D721Med (cell line): Measurements from ENCODE around the gene CABLES2.
A peak's percentile ranks its signal among the peaks of the same experiment; 100 is the strongest.

Experiments used
- DNase-seq: peaks from one replicate; pipeline ENCODE4 v3.0.0; 2011; ENCODE audit warnings: low spot score; ENCODE audit not compliant: insufficient read length
- FAIRE-seq: peaks from 2 replicates; lab custom pipeline; 2011; peaks lifted over from hg19 to GRCh38; lab: Jason Lieb, UNC
- TF ChIP-seq, protein P1 (sequence below): IDR thresholded peaks from 2 replicates; pipeline ENCODE4 v1.5.1; 2012; ENCODE audit warnings: mild to moderate bottlenecking, control low read depth; ENCODE audit not compliant: insufficient read depth; ENCODE audit errors: missing control alignments

Gene CABLES2

DNA sequence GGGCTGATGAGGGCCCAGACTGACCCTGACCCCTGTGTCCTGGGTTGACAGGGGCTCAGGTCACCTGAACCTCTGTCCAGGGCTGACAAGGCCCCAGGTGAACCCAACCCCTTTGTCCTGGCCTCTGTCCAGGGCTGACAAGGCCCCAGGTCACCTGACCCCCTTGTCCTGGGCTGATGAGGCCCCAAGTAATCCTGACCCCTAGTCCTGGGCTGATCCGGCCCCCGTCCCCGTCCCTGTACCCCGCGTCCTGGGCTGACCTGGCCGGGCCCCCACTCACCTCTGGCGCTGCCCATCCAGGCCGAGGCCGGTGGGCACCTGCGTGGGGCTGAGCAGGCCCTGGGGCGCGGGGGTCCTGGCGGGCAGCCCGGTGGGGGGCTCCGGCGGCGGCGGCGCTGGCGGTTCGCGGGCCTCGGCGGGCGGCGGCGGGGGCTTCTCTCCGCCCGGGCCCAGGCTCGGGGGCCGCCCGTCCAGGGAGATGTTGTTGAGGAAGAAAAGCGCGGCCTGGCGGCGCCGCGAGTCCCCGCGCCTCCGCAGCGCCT, 379 bp downstream of the CABLES2 start:
- TF ChIP-seq, protein P1, sequence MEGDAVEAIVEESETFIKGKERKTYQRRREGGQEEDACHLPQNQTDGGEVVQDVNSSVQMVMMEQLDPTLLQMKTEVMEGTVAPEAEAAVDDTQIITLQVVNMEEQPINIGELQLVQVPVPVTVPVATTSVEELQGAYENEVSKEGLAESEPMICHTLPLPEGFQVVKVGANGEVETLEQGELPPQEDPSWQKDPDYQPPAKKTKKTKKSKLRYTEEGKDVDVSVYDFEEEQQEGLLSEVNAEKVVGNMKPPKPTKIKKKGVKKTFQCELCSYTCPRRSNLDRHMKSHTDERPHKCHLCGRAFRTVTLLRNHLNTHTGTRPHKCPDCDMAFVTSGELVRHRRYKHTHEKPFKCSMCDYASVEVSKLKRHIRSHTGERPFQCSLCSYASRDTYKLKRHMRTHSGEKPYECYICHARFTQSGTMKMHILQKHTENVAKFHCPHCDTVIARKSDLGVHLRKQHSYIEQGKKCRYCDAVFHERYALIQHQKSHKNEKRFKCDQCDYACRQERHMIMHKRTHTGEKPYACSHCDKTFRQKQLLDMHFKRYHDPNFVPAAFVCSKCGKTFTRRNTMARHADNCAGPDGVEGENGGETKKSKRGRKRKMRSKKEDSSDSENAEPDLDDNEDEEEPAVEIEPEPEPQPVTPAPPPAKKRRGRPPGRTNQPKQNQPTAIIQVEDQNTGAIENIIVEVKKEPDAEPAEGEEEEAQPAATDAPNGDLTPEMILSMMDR = no peak
- no peak for FAIRE-seq
- DNase-seq = no peak

DNA sequence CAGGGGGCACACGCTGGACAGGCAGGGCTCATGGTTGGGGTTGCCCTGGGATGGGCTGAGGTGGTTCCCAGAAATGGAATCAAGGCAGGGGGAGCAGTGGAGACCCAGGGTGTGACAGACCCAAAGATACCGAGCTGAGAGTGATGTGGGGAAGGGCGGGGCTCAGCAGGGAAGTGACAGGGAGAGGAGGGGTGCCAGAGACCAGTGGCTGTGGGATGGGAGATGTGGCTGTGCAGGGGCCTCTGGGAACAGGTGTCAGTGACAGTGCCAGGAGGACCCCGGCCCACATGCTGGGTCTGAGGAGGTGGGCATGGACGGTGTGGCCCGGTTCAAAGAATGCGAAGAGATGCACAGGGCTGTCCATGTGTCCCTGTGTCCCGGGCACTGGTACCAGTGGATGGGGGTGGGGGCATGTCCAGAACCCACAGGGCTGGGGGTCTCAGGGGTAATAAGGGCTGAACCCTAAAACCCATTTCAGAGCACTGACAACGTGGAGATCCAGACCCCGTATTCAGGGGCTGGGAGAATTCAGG, 1.0 kb downstream of the CABLES2 start:
- FAIRE-seq (no peak), DNase-seq (no peak)

DNA sequence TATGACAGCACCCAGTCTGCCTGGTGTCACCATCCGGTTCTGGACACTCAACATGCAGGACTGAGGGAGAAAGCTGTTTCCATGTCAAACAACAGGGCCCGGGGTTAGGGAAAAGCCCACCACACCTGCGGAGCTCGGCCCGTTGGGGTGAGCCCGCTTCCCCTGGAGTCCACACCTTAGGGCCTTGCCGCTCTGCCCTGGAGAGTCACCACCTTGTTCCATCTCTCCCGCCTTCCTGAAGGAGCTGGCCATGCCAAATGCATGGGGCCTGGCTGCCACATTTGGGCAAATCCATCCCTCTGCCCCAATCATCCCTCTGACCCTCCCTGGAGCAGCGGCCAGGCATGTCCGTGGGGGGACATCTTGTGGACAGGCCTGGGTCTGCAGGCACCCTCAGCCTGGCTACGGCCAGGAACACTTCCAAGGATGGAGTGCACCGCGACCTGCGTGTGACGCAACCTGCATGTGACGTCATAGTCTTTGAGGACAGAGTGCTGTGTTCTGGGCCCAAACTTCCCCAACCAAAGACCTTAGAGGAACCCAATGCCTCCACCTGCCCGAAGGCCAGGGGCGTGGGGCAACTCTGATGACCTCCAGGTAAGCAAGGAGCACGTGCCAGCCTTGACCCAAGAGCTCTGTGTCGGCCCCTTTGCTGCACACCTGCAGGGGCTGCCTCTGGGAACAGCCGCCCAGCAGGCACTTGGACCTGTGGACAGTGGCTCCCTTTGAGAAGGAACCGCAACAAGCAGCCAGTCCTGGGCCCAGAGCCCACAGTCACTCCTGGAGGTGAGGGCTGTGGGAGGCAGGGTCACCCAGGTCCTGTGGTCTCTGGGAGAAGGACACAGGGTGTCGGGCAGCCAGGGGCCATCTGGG, 1.7 kb downstream of the CABLES2 start:
- FAIRE-seq = no peak
- TF ChIP-seq, protein P1 = peak; percentile 10
- no peak for DNase-seq

More for the DNA sequence above, 1.0 kb downstream of the CABLES2 start:
- TF ChIP-seq, protein P1 = no peak

DNA sequence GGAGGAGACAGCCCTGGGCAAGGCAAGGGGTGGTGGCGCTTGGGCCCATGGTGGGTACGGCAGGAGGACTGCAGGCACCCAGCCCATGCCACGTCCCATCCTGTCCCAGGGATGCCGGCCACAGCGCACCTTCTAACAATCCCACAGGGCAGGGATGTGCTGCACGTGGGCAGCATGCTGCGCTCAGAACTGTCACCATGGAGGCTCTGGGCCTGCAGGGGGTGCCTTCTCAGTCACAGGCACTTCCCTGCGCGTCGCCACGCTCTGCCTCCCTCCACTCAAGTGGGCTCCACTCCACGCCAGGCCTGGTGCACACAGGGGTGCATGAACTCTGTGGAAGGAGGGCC, 2.4 kb downstream of the CABLES2 start:
- TF ChIP-seq, protein P1 = no peak
- FAIRE-seq = no peak

DNA sequence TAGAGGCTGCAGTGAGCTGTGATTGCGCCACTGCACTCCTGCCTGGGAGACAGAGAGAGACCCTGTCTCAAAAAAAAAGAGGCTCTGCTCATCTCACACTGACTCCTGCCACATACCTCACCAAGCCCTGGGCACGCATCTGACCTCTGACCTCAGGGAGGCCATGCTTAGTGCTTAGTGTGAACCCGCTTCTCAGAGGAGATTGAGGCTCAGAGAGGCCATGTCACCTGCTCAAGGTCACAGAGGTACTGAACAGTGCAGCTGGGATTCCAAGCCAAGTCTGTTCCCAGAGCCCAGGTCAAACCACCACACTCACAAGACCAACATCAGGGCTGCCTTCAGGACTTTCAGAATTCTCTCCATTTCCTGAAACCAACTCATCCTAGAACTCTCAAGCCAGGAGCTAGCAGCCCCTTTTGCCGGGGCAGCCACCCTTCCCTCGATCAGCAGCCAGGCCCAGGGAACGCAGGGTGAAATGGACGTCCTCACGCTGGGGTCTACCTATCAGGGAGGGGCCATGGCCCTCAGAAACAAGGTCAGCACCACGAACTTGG, 2.9 kb downstream of the CABLES2 start:
- TF ChIP-seq, protein P1 = no peak
- FAIRE-seq = no peak
- no peak for DNase-seq

More for the DNA sequence above, 2.4 kb downstream of the CABLES2 start:
- DNase-seq = no peak

GRCh38 chr20:62403331-62403730, 3.8 kb downstream of the CABLES2 start:
- FAIRE-seq (no peak), DNase-seq (no peak)
- TF ChIP-seq, protein P1 = no peak
